OCI-LY3 (cell line): Measurements from ENCODE around the gene KDM3A.

ENCODE experiments used
- H2AFZ ChIP-seq: fragments of 200-600, 300-600 bp; shearing (Covaris generic); 2 replicates; pipeline ENCODE4 v1.6.0; 2014; ENCODE audit warnings: antibody characterized with exemption, low read depth, low read length
- H3K27ac ChIP-seq: fragments of 200-600, 300-600 bp; sonication (generic); 2 replicates; pipeline ENCODE4 v1.5.1; 2014; ENCODE audit warnings: mild to moderate bottlenecking, low read length, moderate library complexity, mixed read lengths
- H3K27me3 ChIP-seq: fragments of 200-600, 300-600 bp; sonication (generic); 2 replicates; pipeline ENCODE4 v1.6.1; 2014; ENCODE audit warnings: low read depth, low read length, mixed read lengths
- H3K36me3 ChIP-seq: fragments of 200-600, 300-600 bp; sonication (generic); replicated peaks from 2 replicates; pipeline ENCODE3; 2014; ENCODE audit warnings: low read depth, low read length, mixed read lengths
- H3K4me1 ChIP-seq: fragments of 300-600, 200-600 bp; sonication (generic); 2 replicates; pipeline ENCODE4 v1.6.1; 2014; ENCODE audit warnings: low read length, mixed read lengths
- H3K4me2 ChIP-seq: fragments of 200-600, 300-600 bp; sonication (generic); 2 replicates; pipeline ENCODE4 v1.6.1; 2014; ENCODE audit warnings: low read length, mixed read lengths
- H3K4me3 ChIP-seq: fragments of 300-600, 200-600 bp; sonication (generic); 2 replicates; pipeline ENCODE4 v1.5.1; 2014; ENCODE audit warnings: antibody characterized with exemption, mild to moderate bottlenecking, low read length, moderate library complexity
- H3K79me2 ChIP-seq: fragments of 300-600, 200-600 bp; shearing (Covaris generic); 2 replicates; pipeline ENCODE4 v1.6.1; 2014; ENCODE audit warnings: mild to moderate bottlenecking, low read length, mixed read lengths
- H3K9ac ChIP-seq: fragments of 300-600, 200-600 bp; shearing (Covaris generic); 2 replicates; pipeline ENCODE4 v1.6.0; 2014; ENCODE audit warnings: mild to moderate bottlenecking, low read length, moderate library complexity
- H3K9me3 ChIP-seq: fragments of 200-600, 300-600 bp; shearing (Covaris generic); 2 replicates; pipeline ENCODE4 v1.6.1; 2014; ENCODE audit warnings: low read length, mixed read lengths; ENCODE audit not compliant: insufficient read depth
- H4K20me1 ChIP-seq: fragments of 200-600, 300-600 bp; sonication (generic); 2 replicates; pipeline ENCODE4 v1.6.1; 2016; ENCODE audit warnings: low read length, mixed read lengths; ENCODE audit not compliant: insufficient read depth
- EZH2phosphoT487 ChIP-seq: fragments of 200-600 bp; shearing (Covaris generic); IDR thresholded peaks from 2 replicates; pipeline ENCODE4 v1.6.1; 2018; ENCODE audit warnings: antibody characterized with exemption, mixed run types, low read depth
- TF ChIP-seq, protein P1 (sequence below): fragments of 200-600, 300-600 bp; sonication (generic); IDR thresholded peaks from 2 replicates; pipeline ENCODE4 v1.5.1; 2014; ENCODE audit warnings: antibody characterized with exemption, low read length, low read depth

KDM3A gene

DNA sequence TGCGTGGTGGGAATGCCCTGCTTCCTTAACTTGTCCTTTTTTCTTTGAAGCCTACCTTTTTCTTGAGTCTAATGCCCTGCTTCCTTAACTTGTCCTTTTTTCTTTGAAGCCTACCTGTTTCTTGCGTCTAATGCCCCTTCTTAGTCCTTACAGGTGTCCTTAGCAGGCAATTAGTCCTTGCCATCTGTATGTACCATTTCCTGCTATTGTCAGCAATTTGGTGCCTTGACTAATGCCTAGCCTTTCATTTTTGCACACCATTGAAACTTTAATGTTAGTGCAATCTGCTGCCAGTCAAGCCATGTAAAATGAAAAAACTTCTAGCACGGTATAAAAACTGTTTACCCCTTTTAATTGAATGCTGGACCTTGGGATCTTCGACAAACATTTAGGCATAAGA, 4.3 kb downstream of the KDM3A start:
- Histone ChIP-seq H3K79me2 (peaks cover 85% of the 10 kb centered on the region), H3K9me3 (peaks cover under 1% of the 10 kb centered on the region; the same call in 1 of the 2 replicates), H4K20me1 (peaks cover 86% of the 10 kb centered on the region), H3K4me2 (no peak overlapping the region), H3K4me3 (no peak overlapping the region), H3K4me1 (peaks cover 15% of the 10 kb centered on the region), H3K27ac (no peak overlapping the region), H3K36me3 (peaks cover 78% of the 10 kb centered on the region), H3K27me3 (no peaks in the 10 kb centered on the region), H3K9ac (no peak overlapping the region), H2AFZ (no peak overlapping the region)
- TF ChIP-seq EZH2phosphoT487, result no peak
- TF ChIP-seq, protein P1, sequence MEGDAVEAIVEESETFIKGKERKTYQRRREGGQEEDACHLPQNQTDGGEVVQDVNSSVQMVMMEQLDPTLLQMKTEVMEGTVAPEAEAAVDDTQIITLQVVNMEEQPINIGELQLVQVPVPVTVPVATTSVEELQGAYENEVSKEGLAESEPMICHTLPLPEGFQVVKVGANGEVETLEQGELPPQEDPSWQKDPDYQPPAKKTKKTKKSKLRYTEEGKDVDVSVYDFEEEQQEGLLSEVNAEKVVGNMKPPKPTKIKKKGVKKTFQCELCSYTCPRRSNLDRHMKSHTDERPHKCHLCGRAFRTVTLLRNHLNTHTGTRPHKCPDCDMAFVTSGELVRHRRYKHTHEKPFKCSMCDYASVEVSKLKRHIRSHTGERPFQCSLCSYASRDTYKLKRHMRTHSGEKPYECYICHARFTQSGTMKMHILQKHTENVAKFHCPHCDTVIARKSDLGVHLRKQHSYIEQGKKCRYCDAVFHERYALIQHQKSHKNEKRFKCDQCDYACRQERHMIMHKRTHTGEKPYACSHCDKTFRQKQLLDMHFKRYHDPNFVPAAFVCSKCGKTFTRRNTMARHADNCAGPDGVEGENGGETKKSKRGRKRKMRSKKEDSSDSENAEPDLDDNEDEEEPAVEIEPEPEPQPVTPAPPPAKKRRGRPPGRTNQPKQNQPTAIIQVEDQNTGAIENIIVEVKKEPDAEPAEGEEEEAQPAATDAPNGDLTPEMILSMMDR, result no peak

DNA sequence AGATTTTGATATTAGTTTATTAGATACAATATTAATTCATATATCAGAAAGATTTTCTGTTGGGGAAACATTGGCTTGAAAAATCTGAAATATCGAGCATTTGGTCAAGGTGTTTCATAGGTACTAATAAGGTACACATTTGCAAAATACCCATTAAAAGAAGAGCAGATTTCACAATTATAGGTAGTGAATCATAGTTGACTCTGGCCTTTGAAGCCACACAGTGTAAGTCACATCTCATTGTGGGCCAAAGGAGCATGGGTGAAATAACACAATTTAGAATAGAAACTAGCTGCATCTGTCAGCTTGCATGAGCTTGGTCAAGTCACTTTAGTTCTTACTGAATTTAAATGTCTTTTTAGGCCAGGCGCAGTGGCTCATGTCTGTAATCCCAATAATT, 4.9 kb downstream of the KDM3A start:
- Histone ChIP-seq H3K4me3 (no peak overlapping the region), H3K9ac (no peak overlapping the region), H2AFZ (no peak overlapping the region), H3K79me2 (peaks cover 85% of the 10 kb centered on the region), H3K4me1 (peaks cover 15% of the 10 kb centered on the region), H3K36me3 (peaks cover 84% of the 10 kb centered on the region), H4K20me1 (peaks cover 92% of the 10 kb centered on the region), H3K27me3 (no peaks in the 10 kb centered on the region), H3K27ac (no peak overlapping the region), H3K4me2 (no peak overlapping the region), H3K9me3 (no peaks in the 10 kb centered on the region)
- TF ChIP-seq, protein P1, result no peak
- TF ChIP-seq EZH2phosphoT487, result no peak

DNA sequence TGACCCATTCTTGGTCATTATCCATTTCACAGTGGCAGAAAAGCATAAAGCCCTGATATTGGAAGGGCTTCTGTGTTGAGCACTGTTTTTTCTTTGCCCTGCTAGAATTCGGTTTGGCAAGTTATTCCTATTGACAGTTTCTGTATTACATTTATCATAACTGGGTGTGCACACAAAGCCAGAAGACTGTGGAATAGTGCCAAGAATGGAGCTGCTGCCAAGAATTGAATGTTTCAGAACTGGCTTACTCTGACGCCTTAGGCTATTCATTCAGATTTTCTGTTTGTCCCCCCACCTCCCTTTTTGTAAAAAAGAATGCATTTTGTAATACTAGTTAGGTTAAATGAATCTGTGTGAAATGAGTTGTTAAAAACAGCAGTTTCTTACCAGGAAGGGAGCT, 12.7 kb downstream of the KDM3A start:
- Histone ChIP-seq H3K27me3 (no peaks in the 10 kb centered on the region), H3K9me3 (no peaks in the 10 kb centered on the region), H3K4me1 (no peaks in the 10 kb centered on the region), H3K4me3 (no peak overlapping the region), H3K27ac (no peak overlapping the region), H2AFZ (no peak overlapping the region), H3K4me2 (no peak overlapping the region), H3K79me2 (peaks cover 17% of the 10 kb centered on the region), H3K9ac (no peak overlapping the region), H3K36me3 (peaks cover 87% of the 10 kb centered on the region), H4K20me1 (peaks cover 73% of the 10 kb centered on the region)
- no peak for TF ChIP-seq EZH2phosphoT487
- TF ChIP-seq, protein P1, result no peak

DNA sequence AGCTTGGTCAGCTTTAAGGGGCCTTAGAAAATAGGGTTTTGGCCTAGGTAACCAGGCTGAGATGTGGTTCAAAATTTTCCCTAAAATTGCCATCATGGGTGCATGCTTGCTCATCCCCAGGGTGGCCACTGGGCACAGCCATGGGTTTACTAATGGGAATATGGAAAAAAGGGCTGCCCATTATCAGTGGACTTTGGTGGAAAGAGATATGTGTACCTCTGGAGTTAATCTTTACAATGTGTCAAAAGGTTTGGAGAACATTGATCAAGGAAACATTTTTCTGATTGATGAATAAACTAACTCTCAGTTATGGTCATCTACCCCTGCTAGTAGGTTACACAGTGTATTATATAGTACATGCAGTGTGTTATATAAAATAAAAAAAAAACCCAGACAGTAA, 13.1 kb downstream of the KDM3A start:
- no peak overlapping the region for H3K9ac ChIP-seq
- H3K27me3 ChIP-seq, result no peaks in the 10 kb centered on the region
- no peak overlapping the region for H2AFZ ChIP-seq
- no peak for TF ChIP-seq EZH2phosphoT487
- TF ChIP-seq, protein P1, result no peak
- H3K4me2 ChIP-seq, result no peak overlapping the region
- peaks cover 73% of the 10 kb centered on the region for H4K20me1 ChIP-seq
- no peaks in the 10 kb centered on the region for H3K4me1 ChIP-seq
- H3K79me2 ChIP-seq, result peaks cover 13% of the 10 kb centered on the region
- no peak overlapping the region for H3K4me3 ChIP-seq
- H3K27ac ChIP-seq, result no peak overlapping the region
- no peaks in the 10 kb centered on the region for H3K9me3 ChIP-seq
- H3K36me3 ChIP-seq, result peaks cover 86% of the 10 kb centered on the region
